K562 (cell line): ENCODE results near the gene KLHDC10. TPM values are rescaled to one million over a fixed set of nuclear protein-coding genes. Genes with fewer than 3 reads are reported as not detected.

Experiments
- ATF7 ChIP-seq: fragments of 450-650 bp; IDR thresholded peaks from 2 replicates; pipeline ENCODE4 v1.7.1; 2014; ENCODE audit warnings: mild to moderate bottlenecking, moderate library complexity
- CCAR2 ChIP-seq: fragments of 200-400 bp; formaldehyde crosslinking; IDR thresholded peaks from 2 replicates; pipeline ENCODE4 v1.6.1; 2017; ENCODE audit warnings: mild to moderate bottlenecking, low read depth, low read length
- E2F3 ChIP-seq: fragments of 250-450 bp; sonication (Bioruptor Pico); IDR thresholded peaks from 2 replicates; pipeline ENCODE4 v1.4.0; 2020; ENCODE audit warnings: mild to moderate bottlenecking
- ETS1 ChIP-seq: conservative IDR thresholded peaks from 2 replicates; pipeline ENCODE4 v1.6.1; 2011; ENCODE audit warnings: low read depth, mild to moderate bottlenecking, low read length; ENCODE audit not compliant: control insufficient read depth
- FOXO4 ChIP-seq: fragments of 450-650 bp; formaldehyde crosslinking; IDR thresholded peaks from 2 replicates; pipeline ENCODE4 v1.4.0; 2020; ENCODE audit warnings: mild to moderate bottlenecking, moderate library complexity
- MTA3 ChIP-seq: fragments of 450-650 bp; formaldehyde crosslinking; IDR thresholded peaks from 2 replicates; pipeline ENCODE4 v1.6.1; 2017; ENCODE audit warnings: mild to moderate bottlenecking, borderline replicate concordance
- NR4A1 ChIP-seq, 2 experiments: fragments of 250-450 bp in 1 of 2; fragments of 450-650 bp in 1 of 2; sonication (Bioruptor Pico) in 1 of 2; IDR thresholded peaks; 2 replicates each; pipeline versions ENCODE4 v1.4.0 to v1.6.1; 2016 to 2020; ENCODE audit warnings: mild to moderate bottlenecking in 2 of 2, missing compliant biosample characterization in 1 of 2, missing genetic modification characterization in 1 of 2, moderate library complexity in 1 of 2
- POLR2A ChIP-seq: fragments of 450-650 bp; conservative IDR thresholded peaks from 2 replicates; pipeline ENCODE4 v1.6.1; 2016
- POLR3G ChIP-seq: IDR thresholded peaks from 2 replicates; pipeline ENCODE4 v1.6.1; 2011; ENCODE audit not compliant: insufficient read length, insufficient replicate concordance; ENCODE audit errors: extremely low read depth
- RB1 ChIP-seq: fragments of 450-650 bp; IDR thresholded peaks from 2 replicates; pipeline ENCODE4 v1.6.1; 2017; ENCODE audit warnings: low read depth, mild to moderate bottlenecking
- RBM15 ChIP-seq: fragments of 200-400 bp; formaldehyde crosslinking; IDR thresholded peaks from 2 replicates; pipeline ENCODE4 v1.6.1; 2018; ENCODE audit warnings: mild to moderate bottlenecking, low read length, moderate library complexity; ENCODE audit not compliant: insufficient read depth
- RBM39 ChIP-seq: fragments of 200-400 bp; formaldehyde crosslinking; optimal IDR thresholded peaks from 2 replicates; pipeline ENCODE3; 2018; ENCODE audit warnings: low read depth, low read length
- SMAD2 ChIP-seq: fragments of 150-350 bp; IDR thresholded peaks from 2 replicates; pipeline ENCODE4 v1.6.1; 2014; ENCODE audit warnings: low read depth, mild to moderate bottlenecking, low read length
- STAT5B ChIP-seq: fragments of 250-450 bp; sonication (Bioruptor Pico); IDR thresholded peaks from 2 replicates; pipeline ENCODE4 v1.8.0; 2021; ENCODE audit warnings: mild to moderate bottlenecking, inconsistent platforms
- XRCC4 ChIP-seq: IDR thresholded peaks from one replicate; pipeline ENCODE4 v1.6.1; 2011; ENCODE audit not compliant: insufficient read depth, insufficient read length; ENCODE audit errors: extremely low read depth
- ZC3H11A ChIP-seq: IDR thresholded peaks from 2 replicates; pipeline ENCODE4 v1.6.1; 2012; ENCODE audit warnings: low read depth, low read length, improper control_type of control experiment
- ZKSCAN3 ChIP-seq: fragments of 250-450 bp; sonication (Bioruptor Pico); IDR thresholded peaks from 2 replicates; pipeline ENCODE4 v1.4.0; 2020
- ZNF57 ChIP-seq: fragments of 450-650 bp; formaldehyde crosslinking; IDR thresholded peaks from 2 replicates; pipeline ENCODE4 v1.4.0; 2020; ENCODE audit warnings: mild to moderate bottlenecking, moderate library complexity
- ZNF699 ChIP-seq: fragments of 250-450 bp; sonication (Bioruptor Pico); IDR thresholded peaks from 2 replicates; pipeline ENCODE4 v1.8.0; 2021; ENCODE audit warnings: mild to moderate bottlenecking, moderate library complexity; ENCODE audit not compliant: insufficient replicate concordance
- polyA plus RNA-seq, 8 experiments: library from polyadenylated mRNA; depleted of rRNA in 4 of 8; stranded (reverse) in 5 of 8; unstranded in 3 of 8; fragments of >200 nt; fragmentation: Nextera tagmentation in 2 of 8; fragmentation: Illumina TruSeq in 1 of 8; extraction: Ambion mirVana in 2 of 8; extraction: Trizol in 1 of 8; gene quantifications; 2 replicates each; pipeline versions ENCODE4 v1.2.1 to v1.2.3, GENCODE V29; 2011 to 2014; ENCODE audit warnings: inconsistent platforms in 1 of 8, missing spikeins in 1 of 8
- total RNA-seq, 7 experiments: library from RNA; depleted of rRNA in 6 of 7; stranded (reverse); fragments of >200 nt in 6 of 7; fragmentation: Illumina TruSeq in 2 of 7; extraction: Trizol in 2 of 7; gene quantifications; 2 replicates each; pipeline versions ENCODE4 v1.2.1 to v1.2.3, GENCODE V29; 2011 to 2021; ENCODE audit warnings: low replicate concordance in 1 of 7
- TF ChIP-seq, protein P1 (sequence below): IDR thresholded peaks from 2 replicates; pipeline ENCODE4 v1.6.1; 2012; ENCODE audit warnings: low read depth, low read length, improper control_type of control experiment, borderline replicate concordance
- TF ChIP-seq, protein P2 (sequence below): IDR thresholded peaks from 2 replicates; pipeline ENCODE4 v1.6.1; 2011; ENCODE audit warnings: borderline replicate concordance, low read depth, mild to moderate bottlenecking, moderate library complexity, low read length; ENCODE audit not compliant: insufficient read depth, poor library complexity, severe bottlenecking

KLHDC10 gene
- total and polyA plus RNA-seq, 9 of the 15 experiments (the other 6 are each of a cell fraction or from before 2014, with no cell fraction given): 9.8 to 80.5 (median 31.4) TPM

- TF ChIP-seq RBM15: no peak
- TF ChIP-seq FOXO4 (CRISPR knock-in tag): 0 out of 2 replicates have a peak, but pooled peaks have one; percentile 45
- TF ChIP-seq STAT5B (CRISPR knock-in tag): no peak
- 0 out of 2 replicates have a peak, but pooled peaks have one; percentile 8 for TF ChIP-seq E2F3 (CRISPR knock-in tag)
- TF ChIP-seq ATF7: peak; percentile 89
- TF ChIP-seq CCAR2: no peak
- 0 out of 2 replicates have a peak, but pooled peaks have one; percentile 34 for TF ChIP-seq RB1
- TF ChIP-seq, protein P1, sequence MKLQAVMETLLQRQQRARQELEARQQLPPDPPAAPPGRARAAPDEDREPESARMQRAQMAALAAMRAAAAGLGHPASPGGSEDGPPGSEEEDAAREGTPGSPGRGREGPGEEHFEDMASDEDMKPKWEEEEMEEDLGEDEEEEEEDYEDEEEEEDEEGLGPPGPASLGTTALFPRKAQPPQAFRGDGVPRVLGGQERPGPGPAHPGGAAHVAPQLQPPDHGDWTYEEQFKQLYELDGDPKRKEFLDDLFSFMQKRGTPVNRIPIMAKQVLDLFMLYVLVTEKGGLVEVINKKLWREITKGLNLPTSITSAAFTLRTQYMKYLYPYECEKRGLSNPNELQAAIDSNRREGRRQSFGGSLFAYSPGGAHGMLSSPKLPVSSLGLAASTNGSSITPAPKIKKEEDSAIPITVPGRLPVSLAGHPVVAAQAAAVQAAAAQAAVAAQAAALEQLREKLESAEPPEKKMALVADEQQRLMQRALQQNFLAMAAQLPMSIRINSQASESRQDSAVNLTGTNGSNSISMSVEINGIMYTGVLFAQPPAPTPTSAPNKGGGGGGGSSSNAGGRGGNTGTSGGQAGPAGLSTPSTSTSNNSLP: peak; percentile 95
- TF ChIP-seq ZNF57 (CRISPR knock-in tag): no peak
- TF ChIP-seq, protein P2, sequence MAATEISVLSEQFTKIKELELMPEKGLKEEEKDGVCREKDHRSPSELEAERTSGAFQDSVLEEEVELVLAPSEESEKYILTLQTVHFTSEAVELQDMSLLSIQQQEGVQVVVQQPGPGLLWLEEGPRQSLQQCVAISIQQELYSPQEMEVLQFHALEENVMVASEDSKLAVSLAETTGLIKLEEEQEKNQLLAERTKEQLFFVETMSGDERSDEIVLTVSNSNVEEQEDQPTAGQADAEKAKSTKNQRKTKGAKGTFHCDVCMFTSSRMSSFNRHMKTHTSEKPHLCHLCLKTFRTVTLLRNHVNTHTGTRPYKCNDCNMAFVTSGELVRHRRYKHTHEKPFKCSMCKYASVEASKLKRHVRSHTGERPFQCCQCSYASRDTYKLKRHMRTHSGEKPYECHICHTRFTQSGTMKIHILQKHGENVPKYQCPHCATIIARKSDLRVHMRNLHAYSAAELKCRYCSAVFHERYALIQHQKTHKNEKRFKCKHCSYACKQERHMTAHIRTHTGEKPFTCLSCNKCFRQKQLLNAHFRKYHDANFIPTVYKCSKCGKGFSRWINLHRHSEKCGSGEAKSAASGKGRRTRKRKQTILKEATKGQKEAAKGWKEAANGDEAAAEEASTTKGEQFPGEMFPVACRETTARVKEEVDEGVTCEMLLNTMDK: no peak
- no peak for TF ChIP-seq XRCC4
- no peak for TF ChIP-seq SMAD2
- no peak for TF ChIP-seq POLR3G
- TF ChIP-seq ETS1: no peak
- TF ChIP-seq RBM39: no peak
- peak; percentile 82 for TF ChIP-seq MTA3
- TF ChIP-seq NR4A1 (CRISPR knock-in tag; IDR thresholded peaks at IDR 0.05): peak; percentile 68; the same call in 1 of the 2 replicates
- peak; percentile 36; the same call in 1 of the 2 replicates for TF ChIP-seq NR4A1 (tag; IDR thresholded peaks at IDR 0.05)
- TF ChIP-seq ZNF699 (CRISPR knock-in tag): no peak
- peak; percentile 78; the same call in 1 of the 2 replicates for TF ChIP-seq ZC3H11A
- no peak; the same call in 1 of the 2 replicates for TF ChIP-seq POLR2A
- no peak for TF ChIP-seq ZKSCAN3 (CRISPR knock-in tag)
Observed at GRCh38 chr7:130135208-130136205, 65.2 kb downstream of the KLHDC10 start (continued).
